ENCODE data around the gene TRNAU1AP. TPM values are rescaled to one million over a fixed set of nuclear protein-coding genes. Genes with fewer than 3 reads are reported as not detected.
A peak's percentile ranks its signal among the peaks of the same experiment; 100 is the strongest.
"Not testable (repeated sequence)": the region's sequence is repeated elsewhere in the genome, so short reads cannot be mapped to it uniquely, and the experiment has no call there.

Gene TRNAU1AP
- total RNA-seq, 8 experiments from 2014 or later: 11.7 to 40.1 (median 33.0) TPM

DNA sequence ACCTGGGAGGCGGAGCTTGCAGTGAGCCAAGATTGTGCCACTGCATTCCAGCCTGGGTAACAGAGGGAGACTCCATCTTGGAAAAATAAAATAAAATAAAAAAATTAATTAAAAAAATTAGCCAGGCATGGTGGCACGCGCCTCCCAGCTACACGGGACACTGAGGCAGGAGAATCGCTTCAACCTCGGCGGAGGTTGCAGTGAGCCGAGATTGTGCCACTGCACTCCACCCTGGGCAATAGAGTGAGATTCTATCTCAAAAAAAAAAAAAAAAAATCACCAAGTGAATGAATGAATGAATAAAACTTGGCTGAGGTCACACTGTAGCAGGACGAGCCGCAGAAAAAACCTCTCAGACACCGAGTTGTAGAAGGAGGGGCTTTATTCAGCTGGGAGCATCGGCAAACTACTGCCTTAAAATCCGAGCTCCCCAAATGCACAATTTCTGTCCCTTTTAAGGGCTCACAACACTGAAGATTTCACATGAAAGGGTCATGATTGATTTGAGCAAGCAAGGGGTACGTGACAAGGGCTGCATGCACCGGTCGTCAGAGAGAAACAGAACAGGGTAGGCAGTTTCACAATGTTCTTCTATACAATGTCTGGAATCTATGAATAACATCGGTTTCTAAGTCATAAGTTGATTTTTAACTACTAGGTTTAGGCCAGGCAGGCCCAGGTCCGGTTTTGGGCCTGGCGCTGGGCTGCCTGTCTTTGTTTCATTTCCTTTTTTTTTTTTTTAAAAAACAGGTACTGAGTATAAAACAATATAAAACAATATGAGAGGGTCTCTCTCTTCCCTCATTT is 33.9 kb downstream of the TRNAU1AP start:
- not testable (repeated sequence) for H3K4me3 ChIP-seq; ATAC-seq (replicated peaks in 6 of 8); H3K27ac ChIP-seq; H3K4me1 ChIP-seq (replicated peaks in 1 of 2)
- in situ Hi-C loops (cut with MboI; ENCODE audit: low pct_unique_long_range_greater_than_20kb in 2 of 9, low sequenced_read_pairs in 9 of 9, unreplicated experiment in 9 of 9): loop anchor here in 1 of 9 experiments (25.0 kb wide), 1 partner anchor 224 kb away; the partner anchor contains the start of gene PHACTR4
- WGBS, 10 experiments: 83 to 100% (median 93%) methylated on average over 2 to 18 of the region's 19 CpGs

DNA sequence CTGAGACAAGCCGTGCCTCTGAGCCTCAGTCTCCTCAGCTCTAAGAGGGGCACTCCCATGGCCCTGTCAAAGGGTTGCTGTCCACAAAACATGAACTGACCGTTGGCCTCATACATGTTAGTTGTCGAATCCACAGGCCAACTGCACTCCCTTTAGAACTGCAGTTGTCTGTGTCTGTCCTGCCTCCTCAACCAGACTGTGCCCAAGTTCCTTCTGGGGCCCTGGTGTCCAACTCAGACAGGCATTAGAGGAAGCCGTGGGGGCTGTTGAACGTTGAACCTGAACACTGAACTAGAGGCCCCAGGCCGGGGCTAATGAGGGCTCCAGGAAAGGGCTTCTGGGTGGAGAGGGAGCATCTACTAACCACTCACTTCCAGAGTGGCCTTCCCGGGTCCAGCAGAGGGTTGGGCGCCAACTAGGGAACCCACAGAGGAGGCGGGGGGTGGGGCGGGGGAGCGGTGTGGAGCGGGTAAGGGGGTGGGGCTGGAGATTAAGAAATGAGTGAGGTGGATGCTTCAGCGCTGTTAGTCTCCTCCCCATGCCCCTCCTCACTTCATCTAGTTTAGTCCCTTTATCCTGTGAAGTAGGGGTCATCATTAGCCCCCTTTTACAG is 38.9 kb downstream of the TRNAU1AP start, which contains the start of gene RAB42:
Gene RAB42, plus strand, starts transcription at position 558 of the 613 bp plus-strand sequence. CDS start 247 bp downstream, outside the sequence.
- peak; percentile 4 to 53 (median 48) for ATAC-seq (replicated peaks in 6 of 8)
- in situ Hi-C loops (cut with MboI; ENCODE audit: low pct_unique_long_range_greater_than_20kb in 2 of 9, low sequenced_read_pairs in 9 of 9, unreplicated experiment in 9 of 9): loop anchor here in 1 of 9 experiments (25.0 kb wide), 1 partner anchor 230 kb away; the partner anchor contains the start of gene PHACTR4
- H3K27ac ChIP-seq: no peak within 1 kb of the TSS
- 46 to 90% (median 60%) methylated on average over 1 to 7 of the region's 13 CpGs; no CpG with 5 or more reads in 3 of the 10 experiments for WGBS, 10 experiments
- H3K4me1 ChIP-seq (replicated peaks in 1 of 2): peaks cover 4 to 6% of the 10 kb centered on the region in 2 donors
- H3K4me3 ChIP-seq: peak within 1 kb of the TSS; percentile 22 to 41 (median 36)

DNA sequence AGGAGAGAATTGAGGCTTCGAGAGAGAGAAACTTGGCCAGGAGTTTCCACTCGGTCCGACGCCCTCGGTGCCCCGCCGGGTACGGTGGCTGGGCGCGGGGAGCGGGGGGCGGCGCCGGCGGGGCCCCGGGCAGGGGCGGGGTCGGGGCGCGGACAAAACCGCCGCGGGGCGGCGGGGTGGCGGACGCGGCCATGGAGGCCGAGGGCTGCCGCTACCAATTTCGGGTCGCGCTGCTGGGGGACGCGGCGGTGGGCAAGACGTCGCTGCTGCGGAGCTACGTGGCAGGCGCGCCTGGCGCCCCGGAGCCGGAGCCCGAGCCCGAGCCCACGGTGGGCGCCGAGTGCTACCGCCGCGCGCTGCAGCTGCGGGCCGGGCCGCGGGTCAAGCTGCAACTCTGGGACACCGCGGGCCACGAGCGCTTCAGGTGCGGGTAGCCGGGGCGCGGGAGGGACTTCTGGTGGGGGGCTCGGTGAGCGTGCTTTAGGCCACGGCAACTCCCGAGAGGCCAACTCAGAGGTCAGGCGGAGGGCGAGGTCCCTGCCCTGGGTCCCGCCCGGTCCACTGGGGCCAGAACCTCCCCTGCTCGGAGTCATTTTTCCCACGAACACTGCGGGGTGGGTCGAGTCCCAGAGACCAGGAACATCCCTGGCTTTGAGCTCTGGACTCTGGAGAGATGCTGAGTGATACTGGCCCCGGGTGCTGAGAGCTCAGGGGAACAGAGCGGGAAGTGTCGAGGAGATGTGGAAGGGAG is 39.6 kb downstream of the TRNAU1AP start:
- Histone ChIP-seq H3K4me3 (peak overlapping the region; percentile 22 to 41 (median 36)), H3K27ac (no peak overlapping the region), H3K4me1 (replicated peaks in 1 of 2) (peaks cover 4 to 6% of the 10 kb centered on the region in 2 donors)
- in situ Hi-C loops (cut with MboI; ENCODE audit: low pct_unique_long_range_greater_than_20kb in 2 of 9, low sequenced_read_pairs in 9 of 9, unreplicated experiment in 9 of 9): loop anchor here in 1 of 9 experiments (25.0 kb wide), 1 partner anchor 230 kb away; the partner anchor contains the start of gene PHACTR4
- WGBS, 10 experiments: 22 to 83% (median 59%) methylated on average over 1 to 4 of the region's 81 CpGs; no CpG with 5 or more reads in 6 of the 10 experiments
- ATAC-seq (replicated peaks in 6 of 8): peak; percentile 54 to 70 (median 58)

DNA sequence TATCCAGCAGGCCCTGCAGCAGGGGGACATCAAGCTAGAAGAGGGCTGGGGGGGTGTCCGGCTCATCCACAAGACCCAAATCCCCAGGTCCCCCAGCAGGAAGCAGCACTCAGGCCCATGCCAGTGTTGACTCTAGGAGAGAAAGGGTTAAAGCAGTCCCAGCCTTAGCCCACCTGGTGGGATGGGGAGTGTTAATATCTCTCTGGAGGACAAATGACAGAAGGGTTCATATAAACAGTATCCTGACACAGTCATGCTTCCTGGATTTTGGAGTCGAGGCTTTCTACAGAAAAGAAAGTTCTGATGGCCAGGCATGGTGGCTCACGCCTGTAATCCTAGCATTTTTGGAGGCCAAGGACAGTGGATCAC is 41.1 kb downstream of the TRNAU1AP start:
- not testable (repeated sequence) for H3K27ac ChIP-seq; H3K4me1 ChIP-seq (replicated peaks in 1 of 2); ATAC-seq (replicated peaks in 6 of 8); H3K4me3 ChIP-seq
- WGBS, 10 experiments: 60 to 100% (median 100%) methylated on average over 1 to 2 of the region's 3 CpGs; no CpG with 5 or more reads in 5 of the 10 experiments
- in situ Hi-C loops (cut with MboI; ENCODE audit: low pct_unique_long_range_greater_than_20kb in 2 of 9, low sequenced_read_pairs in 9 of 9, unreplicated experiment in 9 of 9): loop anchor here in 1 of 9 experiments (25.0 kb wide), 1 partner anchor 232 kb away; the partner anchor contains the start of gene PHACTR4

DNA sequence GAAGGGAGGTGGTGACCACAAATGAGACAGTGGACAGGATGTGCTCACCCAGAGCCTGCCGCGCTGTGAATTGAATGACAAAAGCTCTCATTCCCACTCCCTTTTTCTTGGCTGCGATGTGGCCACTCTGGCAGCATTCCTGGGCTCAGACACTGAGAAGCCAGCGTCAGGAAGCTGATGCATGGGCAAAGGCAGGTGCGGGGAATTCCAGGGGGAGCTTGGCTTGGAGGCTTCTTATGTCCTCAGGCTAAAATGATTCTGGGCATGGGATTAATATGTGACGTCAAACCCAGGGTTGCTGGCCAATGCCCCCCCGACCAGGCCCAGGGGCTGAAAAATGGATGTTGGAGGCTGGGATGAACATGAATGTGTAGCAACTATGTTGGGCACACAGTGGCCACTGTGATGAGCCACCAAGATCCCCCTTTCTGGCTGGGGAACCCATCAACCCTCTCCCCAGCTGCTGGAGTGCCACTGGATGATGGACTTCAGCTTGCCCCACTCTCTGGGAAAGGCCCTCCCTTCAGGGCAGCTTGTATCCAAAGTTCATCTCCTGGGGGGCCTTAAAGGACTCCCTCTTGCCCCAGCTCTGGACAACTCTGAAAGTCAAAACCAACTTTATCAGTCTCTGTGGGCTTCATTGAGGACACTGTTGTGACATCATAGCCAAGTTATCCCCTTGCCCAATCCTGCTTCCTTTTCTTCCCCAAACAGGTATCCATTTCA is 42.0 kb downstream of the TRNAU1AP start:
- H3K27ac ChIP-seq; H3K4me3 ChIP-seq; H3K4me1 ChIP-seq (replicated peaks in 1 of 2): not testable (repeated sequence)
- WGBS, 10 experiments: 7 to 93% (median 49%) methylated on average over 2 to 5 of the region's 7 CpGs; no CpG with 5 or more reads in 2 of the 10 experiments
- ATAC-seq (replicated peaks in 6 of 8): peak in 1 of 8 experiments; percentile 8
- in situ Hi-C loops (cut with MboI; ENCODE audit: low pct_unique_long_range_greater_than_20kb in 2 of 9, low sequenced_read_pairs in 9 of 9, unreplicated experiment in 9 of 9): loop anchor here in 1 of 9 experiments (25.0 kb wide), 1 partner anchor 233 kb away; the partner anchor contains the start of gene PHACTR4

DNA sequence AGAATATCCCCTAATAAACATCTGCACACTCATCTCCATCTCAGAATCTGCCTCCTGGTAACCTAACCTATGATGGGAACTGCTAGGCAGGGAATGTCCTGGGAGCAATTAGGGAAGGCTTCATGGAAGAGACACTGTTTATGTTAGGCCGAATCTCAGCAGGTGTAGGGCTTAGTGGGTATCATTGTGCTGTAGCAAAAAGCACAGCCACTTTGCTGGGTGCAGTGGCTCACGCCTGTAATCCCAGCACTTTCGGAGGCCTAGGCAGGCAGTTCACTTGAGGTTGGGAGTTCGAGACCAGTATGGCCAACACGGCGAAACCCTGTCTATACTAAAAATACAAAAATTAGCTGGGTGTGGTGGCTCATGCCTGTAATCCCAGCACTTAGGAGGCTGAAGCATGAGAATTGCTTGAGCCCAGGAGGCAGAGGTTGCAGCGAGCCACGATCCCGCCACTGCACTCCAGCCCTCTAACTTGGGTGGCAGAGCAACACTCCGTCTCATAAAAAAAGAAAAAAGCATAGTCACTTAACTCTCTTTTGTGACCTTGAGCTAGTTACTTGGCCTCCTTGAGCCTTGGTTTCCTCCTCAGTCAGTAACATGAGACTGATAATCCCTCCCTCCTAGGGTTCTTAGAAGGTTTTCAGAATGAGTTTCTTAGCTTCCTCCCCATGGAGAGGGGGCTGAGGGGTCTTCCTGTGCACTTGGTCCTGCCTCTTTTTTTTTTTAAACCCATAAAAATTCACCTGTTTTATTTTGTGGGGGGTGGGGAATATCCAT is 42.7 kb downstream of the TRNAU1AP start:
- H3K27ac ChIP-seq: no peak overlapping the region
- 60 to 93% (median 89%) methylated on average over 1 to 9 of the region's 10 CpGs; no CpG with 5 or more reads in 4 of the 10 experiments for WGBS, 10 experiments

DNA sequence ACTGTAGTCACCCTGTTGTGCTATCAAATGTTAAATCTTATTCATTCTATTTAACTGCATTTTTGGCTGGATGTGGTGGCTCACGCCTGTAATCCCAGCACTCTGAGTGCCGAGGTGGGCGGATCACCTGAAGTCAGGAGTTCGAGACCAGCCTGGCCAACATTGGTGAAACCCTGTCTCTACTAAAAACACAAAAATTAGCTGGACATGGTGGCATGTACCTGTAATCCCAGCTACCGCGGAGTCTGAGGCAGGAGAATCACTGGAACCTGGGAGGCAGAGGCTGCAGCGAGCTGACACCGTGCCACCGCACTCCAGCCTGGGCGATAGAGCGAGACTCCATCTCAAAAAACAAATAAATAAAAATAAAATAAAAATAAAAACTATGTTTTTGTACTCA is 43.4 kb downstream of the TRNAU1AP start:
- not testable (repeated sequence) for H3K4me1 ChIP-seq (replicated peaks in 1 of 2); H3K4me3 ChIP-seq; H3K27ac ChIP-seq; ATAC-seq (replicated peaks in 6 of 8)
- in situ Hi-C loops (cut with MboI; ENCODE audit: low pct_unique_long_range_greater_than_20kb in 2 of 9, low sequenced_read_pairs in 9 of 9, unreplicated experiment in 9 of 9): loop anchor here in 1 of 9 experiments (25.0 kb wide), 1 partner anchor 234 kb away; the partner anchor contains the start of gene PHACTR4
- WGBS, 10 experiments: 88 to 100% (median 97%) methylated on average over 2 to 11 of the region's 11 CpGs; no CpG with 5 or more reads in 1 of the 10 experiments

More for the DNA sequence above, 42.7 kb downstream of the TRNAU1AP start:
- Histone ChIP-seq H3K4me3 (no peak overlapping the region), H3K4me1 (replicated peaks in 1 of 2) (peaks cover under 1 to 4% of the 10 kb centered on the region in 2 donors)
- no peak for ATAC-seq (replicated peaks in 6 of 8)
- in situ Hi-C loops (cut with MboI; ENCODE audit: low pct_unique_long_range_greater_than_20kb in 2 of 9, low sequenced_read_pairs in 9 of 9, unreplicated experiment in 9 of 9): loop anchor here in 1 of 9 experiments (25.0 kb wide), 1 partner anchor 233 kb away; the partner anchor contains the start of gene PHACTR4

DNA sequence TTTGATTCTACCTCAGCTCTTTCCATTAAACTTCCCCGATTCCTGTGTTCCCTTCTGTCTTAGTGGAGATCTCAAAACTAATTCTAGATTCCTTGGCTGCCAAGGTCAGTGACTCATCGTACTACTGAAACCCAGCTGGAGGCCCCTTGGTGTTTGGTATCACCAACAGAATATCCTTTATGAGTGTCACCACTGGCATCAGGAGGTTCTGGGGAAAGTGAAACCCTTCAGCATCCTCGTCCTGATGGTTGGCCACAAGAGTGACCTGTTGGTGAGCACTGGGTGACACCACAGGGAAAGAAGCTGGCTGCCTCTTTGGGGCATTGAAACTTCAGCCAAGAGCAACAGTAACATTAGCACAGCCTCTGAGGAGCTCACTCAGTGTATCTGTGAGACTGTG is 48.8 kb downstream of the TRNAU1AP start:
- Histone ChIP-seq H3K4me3 (no peak overlapping the region), H3K4me1 (replicated peaks in 1 of 2) (no peaks in the 10 kb centered on the region), H3K27ac (no peak overlapping the region)
- WGBS, 10 experiments: 0 to 100% (median 80%) methylated on average over 1 to 3 of the region's 3 CpGs; no CpG with 5 or more reads in 3 of the 10 experiments
- in situ Hi-C loops (cut with MboI; ENCODE audit: low pct_unique_long_range_greater_than_20kb in 2 of 9, low sequenced_read_pairs in 9 of 9, unreplicated experiment in 9 of 9): loop anchor here in 1 of 9 experiments (25.0 kb wide), 1 partner anchor 239 kb away; the partner anchor contains the start of gene PHACTR4
- ATAC-seq (replicated peaks in 6 of 8): peak in 2 of 8 experiments; percentile 66 to 84

DNA sequence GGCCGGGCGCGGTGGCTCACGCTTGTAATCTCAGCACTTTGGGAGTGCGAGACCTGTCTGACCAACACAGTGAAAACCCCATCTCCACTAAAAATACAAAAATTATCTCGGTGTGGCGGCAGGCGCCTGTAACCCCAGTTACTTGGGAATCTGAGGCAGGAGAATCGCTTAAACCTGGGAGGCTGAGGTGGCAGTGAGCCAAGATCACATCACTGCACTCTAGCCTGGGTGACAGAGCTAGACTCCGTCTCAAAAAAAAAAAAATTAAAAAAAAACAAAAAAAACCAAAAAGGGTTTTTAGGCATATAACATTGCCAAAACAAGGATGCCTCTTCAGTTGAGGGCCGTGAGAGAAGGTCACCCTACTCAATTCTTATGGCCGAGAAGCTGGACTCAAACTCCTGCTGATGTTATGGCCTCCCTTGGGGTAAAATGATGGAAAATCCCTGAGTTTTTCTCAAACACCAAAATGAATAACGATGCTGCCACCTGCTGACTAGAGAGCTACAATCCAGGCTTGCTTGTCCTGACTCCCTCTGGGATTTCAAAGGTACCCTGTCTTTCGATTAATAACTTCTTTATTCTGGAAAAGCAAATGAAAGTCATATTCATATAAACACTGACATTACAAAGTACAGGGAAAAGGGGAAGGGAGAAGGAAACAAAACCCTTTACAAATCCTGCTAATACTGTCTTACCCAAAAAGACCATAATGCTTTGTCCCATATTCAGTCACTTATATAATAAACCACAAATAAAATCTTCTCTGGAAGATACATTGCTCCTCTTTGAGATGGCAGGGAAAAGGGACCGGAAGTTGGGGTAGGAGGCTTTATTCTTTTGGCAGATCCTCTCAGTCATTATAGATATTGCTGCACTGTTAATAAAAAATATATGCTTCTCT is 49.9 kb downstream of the TRNAU1AP start:
- in situ Hi-C loops (cut with MboI; ENCODE audit: low pct_unique_long_range_greater_than_20kb in 2 of 9, low sequenced_read_pairs in 9 of 9, unreplicated experiment in 9 of 9): loop anchor here in 1 of 9 experiments (25.0 kb wide), 1 partner anchor 240 kb away; the partner anchor contains the start of gene PHACTR4
- peak; percentile 67 to 86 (median 76) for ATAC-seq (replicated peaks in 6 of 8)
- Histone ChIP-seq H3K4me3 (no peak overlapping the region), H3K4me1 (replicated peaks in 1 of 2) (no peaks in the 10 kb centered on the region), H3K27ac (no peak overlapping the region)
- 0 to 77% (median 54%) methylated on average over 1 to 14 of the region's 15 CpGs for WGBS, 10 experiments

DNA sequence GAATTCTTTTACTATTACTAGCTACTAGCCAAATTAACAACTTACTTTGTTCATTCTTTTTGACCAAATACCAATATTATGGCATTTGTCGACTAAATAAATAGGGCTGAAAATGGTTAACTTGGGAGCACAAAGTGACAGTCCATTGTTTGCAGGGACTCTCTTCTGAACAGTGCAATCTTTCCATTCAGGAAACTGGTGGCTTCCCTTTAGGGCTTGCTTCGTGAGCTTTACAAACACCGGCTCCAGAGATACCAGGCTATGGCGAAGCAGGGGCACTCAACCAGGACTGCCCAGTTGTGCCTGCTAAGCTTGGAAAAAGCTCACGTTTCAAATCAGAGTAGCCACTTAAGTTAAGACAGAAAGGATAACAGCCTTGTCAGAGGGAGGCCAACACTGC is 51.5 kb downstream of the TRNAU1AP start:
- no peaks in the 10 kb centered on the region for H3K4me1 ChIP-seq (replicated peaks in 1 of 2)
- ATAC-seq (replicated peaks in 6 of 8): no peak
- no peak overlapping the region for H3K27ac ChIP-seq
- in situ Hi-C loops (cut with MboI; ENCODE audit: low pct_unique_long_range_greater_than_20kb in 2 of 9, low sequenced_read_pairs in 9 of 9, unreplicated experiment in 9 of 9): loop anchor here in 1 of 9 experiments (25.0 kb wide), 1 partner anchor 242 kb away; the partner anchor contains the start of gene PHACTR4
- 63 to 100% (median 93%) methylated on average over 1 to 5 of the region's 5 CpGs; no CpG with 5 or more reads in 2 of the 10 experiments for WGBS, 10 experiments
- H3K4me3 ChIP-seq: no peak overlapping the region
